Keratinocyte (primary cell): ENCODE measurements around the gene CDS1. TPM values are rescaled to one million over a fixed set of nuclear protein-coding genes. Genes with fewer than 3 reads are reported as not detected.
A peak's percentile ranks its signal among the peaks of the same experiment; 100 is the strongest.

Experiments used
- DNase-seq: peaks from one replicate; pipeline ENCODE4 v3.0.0-alpha.2; 2011; ENCODE audit warnings: low read depth, missing footprints, low spot score
- FAIRE-seq: peaks from 2 replicates; lab custom pipeline; 2011; peaks lifted over from hg19 to GRCh38; lab: Jason Lieb, UNC
- H2AFZ ChIP-seq: 2 replicates; pipeline ENCODE4 v1.6.0; 2012; ENCODE audit warnings: low read length, control low read depth, inconsistent platforms; ENCODE audit not compliant: control insufficient read depth
- H3K27ac ChIP-seq: 2 replicates; pipeline ENCODE4 v1.5.1; 2011; ENCODE audit warnings: low read length; ENCODE audit not compliant: control insufficient read depth, insufficient read depth
- H3K27me3 ChIP-seq: 3 replicates; pipeline ENCODE4 v1.6.0; 2011; ENCODE audit warnings: low read length; ENCODE audit not compliant: control insufficient read depth, insufficient read depth; ENCODE audit errors: extremely low read depth
- H3K36me3 ChIP-seq, 2 experiments: 2 replicates in 1 of 2; 3 replicates in 1 of 2; pipeline ENCODE4 v1.5.1; 2011; ENCODE audit warnings: low read length in 2 of 2, mild to moderate bottlenecking in 1 of 2; ENCODE audit not compliant: control insufficient read depth in 2 of 2, insufficient read depth in 2 of 2; ENCODE audit errors: extremely low read depth in 1 of 2
- H3K4me1 ChIP-seq: 3 replicates; pipeline ENCODE4 v1.5.1; 2011; ENCODE audit warnings: low read length; ENCODE audit not compliant: control insufficient read depth, insufficient read depth; ENCODE audit errors: extremely low read depth
- H3K4me2 ChIP-seq: 3 replicates; pipeline ENCODE4 v1.6.0; 2011; ENCODE audit warnings: low read depth, low read length; ENCODE audit not compliant: control insufficient read depth, insufficient read depth; ENCODE audit errors: extremely low read depth
- H3K4me3 ChIP-seq, 3 experiments: fragments of 200-600 bp in 1 of 3; sonication (generic) in 1 of 3; 2 replicates in 2 of 3; 3 replicates in 1 of 3; pipeline ENCODE4 v1.5.1; 2011 to 2016; ENCODE audit warnings: low read length in 3 of 3, mild to moderate bottlenecking in 3 of 3, control low read depth in 2 of 3, inconsistent platforms in 1 of 3, low read depth in 1 of 3, mixed read lengths in 1 of 3, mixed run types in 1 of 3, moderate library complexity in 1 of 3; ENCODE audit not compliant: control insufficient read depth in 2 of 3, insufficient read depth in 2 of 3; ENCODE audit errors: extremely low read depth in 1 of 3
- H3K79me2 ChIP-seq: 2 replicates; pipeline ENCODE4 v1.6.0; 2012; ENCODE audit warnings: low read length; ENCODE audit not compliant: control insufficient read depth, insufficient read depth
- H3K9ac ChIP-seq: 3 replicates; pipeline ENCODE4 v1.6.0; 2011; ENCODE audit warnings: low read length; ENCODE audit not compliant: control insufficient read depth, insufficient read depth; ENCODE audit errors: extremely low read depth
- H3K9me1 ChIP-seq: 3 replicates; pipeline ENCODE4 v1.6.0; 2011; ENCODE audit warnings: low read length; ENCODE audit not compliant: control insufficient read depth, insufficient read depth; ENCODE audit errors: extremely low read depth
- H3K9me3 ChIP-seq: 2 replicates; pipeline ENCODE4 v1.5.1; 2012; ENCODE audit warnings: low read depth, low read length; ENCODE audit not compliant: control insufficient read depth
- H4K20me1 ChIP-seq: 3 replicates; pipeline ENCODE4 v1.6.0; 2011; ENCODE audit warnings: low read length; ENCODE audit not compliant: control insufficient read depth, insufficient read depth; ENCODE audit errors: extremely low read depth
- CTCF ChIP-seq, 3 experiments: IDR thresholded peaks in 1 of 3; conservative IDR thresholded peaks in 1 of 3; optimal IDR thresholded peaks in 1 of 3; 2 replicates in 2 of 3; 3 replicates in 1 of 3; pipeline versions ENCODE3 to v1.5.1; 2011; ENCODE audit warnings: low read length in 3 of 3, mild to moderate bottlenecking in 3 of 3, moderate library complexity in 2 of 3, control low read depth in 1 of 3, inconsistent platforms in 1 of 3; ENCODE audit not compliant: insufficient read depth in 2 of 3; ENCODE audit errors: extremely low read depth in 1 of 3
- EZH2 ChIP-seq: IDR thresholded peaks from one replicate; pipeline ENCODE4 v1.6.1; 2012; ENCODE audit warnings: inconsistent platforms, mild to moderate bottlenecking, low read length, moderate library complexity
- dilution Hi-C: fragments of 300-500 bp; cut with MboI; formaldehyde crosslinking; loops from one replicate; pipeline ENCODE4 v1.7.0; 2020; ENCODE audit warnings: low sequenced_read_pairs; ENCODE audit not compliant: extremely low pct_ligation_motif_present
- polyA plus RNA-seq, 5 experiments: library from polyadenylated mRNA; depleted of rRNA in 3 of 5; stranded (reverse) in 3 of 5; stranded (forward) in 1 of 5; unstranded in 1 of 5; fragments of >200 nt; gene quantifications; 1 replicate in 1 of 5; 2 replicates in 3 of 5; 3 replicates in 1 of 5; pipeline versions ENCODE4 v1.2.1 to v1.2.3, GENCODE V29; 2011 to 2012; ENCODE audit warnings: missing spikeins in 2 of 5, low read depth in 1 of 5, low replicate concordance in 1 of 5

Gene CDS1
- polyA plus RNA-seq, 1 donor (not counting 4 experiments of a cell fraction or from before 2014, with no cell fraction given) = 21.7 TPM

DNA sequence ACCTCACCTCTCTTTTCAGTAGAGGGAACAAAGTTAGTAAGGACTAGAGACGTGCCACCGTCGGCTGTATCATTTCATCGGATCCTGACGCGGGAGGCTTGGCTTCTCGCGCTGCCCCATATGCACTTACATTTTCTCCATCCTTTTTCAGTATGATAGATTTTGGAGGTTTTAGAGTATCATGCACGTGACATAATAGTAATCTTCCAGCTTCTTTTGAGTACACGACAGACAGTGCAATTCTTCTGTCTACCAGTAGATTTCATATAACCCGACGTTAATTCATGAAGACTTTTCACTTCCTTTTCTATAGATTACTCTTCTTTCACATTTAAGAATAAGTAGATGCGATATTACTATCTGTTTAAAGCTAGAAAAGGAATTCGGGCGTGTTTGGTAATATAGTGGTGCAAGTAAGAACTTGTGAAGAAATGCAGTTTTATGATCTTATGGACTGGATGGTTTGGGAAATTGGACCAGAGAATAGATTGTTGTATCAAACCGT lies 1.0 kb downstream of the CDS1 start:
- peak overlapping the region; percentile 83 to 91 (median 84) for H3K4me3 ChIP-seq
- H4K20me1 ChIP-seq = no peaks in the 10 kb centered on the region
- peaks cover 51% of the 10 kb centered on the region for H3K79me2 ChIP-seq
- TF ChIP-seq EZH2 = no peak
- peak in 1 of 3 experiments; percentile 21 for TF ChIP-seq CTCF (optimal IDR thresholded peaks at IDR 0.05 in 1 of 3, IDR thresholded peaks at IDR 0.05 in 1 of 3, conservative IDR thresholded peaks at IDR 0.05 in 1 of 3; ENCODE audit: extremely low read depth in 1 of 3, insufficient read depth in 2 of 3, low read length in 3 of 3)
- dilution Hi-C loops = no loop called here
- no peaks in the 10 kb centered on the region for H3K9me3 ChIP-seq
- H2AFZ ChIP-seq = peak overlapping the region; percentile 84
- peak overlapping the region; percentile 77 for H3K27ac ChIP-seq
- peak overlapping the region; percentile 91 for H3K4me2 ChIP-seq
- peaks cover 0 to 1% of the 10 kb centered on the region in 2 experiments for H3K36me3 ChIP-seq
- H3K9ac ChIP-seq = peak overlapping the region; percentile 81
- H3K4me1 ChIP-seq = peaks cover 26% of the 10 kb centered on the region
- H3K27me3 ChIP-seq = no peaks in the 10 kb centered on the region
- FAIRE-seq (peak; percentile 44), DNase-seq (no peak)
- H3K9me1 ChIP-seq = no peaks in the 10 kb centered on the region

- peak overlapping the region; percentile 91 for H3K4me2 ChIP-seq
- no peak overlapping the region for H3K9ac ChIP-seq
- dilution Hi-C loops = no loop called here
- H3K79me2 ChIP-seq = peaks cover 62% of the 10 kb centered on the region
- H3K4me3 ChIP-seq = peak overlapping the region in 2 of 3 experiments; percentile 83 to 91
- no peaks in the 10 kb centered on the region for H3K9me3 ChIP-seq
- no peak overlapping the region for H2AFZ ChIP-seq
- H3K27ac ChIP-seq = no peak overlapping the region
- DNase-seq (no peak), FAIRE-seq (no peak)
- no peaks in the 10 kb centered on the region for H3K9me1 ChIP-seq
- no peaks in the 10 kb centered on the region for H4K20me1 ChIP-seq
- H3K36me3 ChIP-seq = peaks cover 0 to 1% of the 10 kb centered on the region in 2 experiments
- H3K4me1 ChIP-seq = peaks cover 20% of the 10 kb centered on the region
- TF ChIP-seq CTCF (optimal IDR thresholded peaks at IDR 0.05 in 1 of 3, IDR thresholded peaks at IDR 0.05 in 1 of 3, conservative IDR thresholded peaks at IDR 0.05 in 1 of 3; ENCODE audit: extremely low read depth in 1 of 3, insufficient read depth in 2 of 3, low read length in 3 of 3) = no peak
- no peak for TF ChIP-seq EZH2
- no peaks in the 10 kb centered on the region for H3K27me3 ChIP-seq
Observed at GRCh38 chr4:84585251-84585650, 2.3 kb downstream of the CDS1 start.
